GM12878 (cell line): ENCODE data around the gene SPATA16. TPM values are rescaled to one million over a fixed set of nuclear protein-coding genes. Genes with fewer than 3 reads are reported as not detected.

ENCODE experiments used
- ATAC-seq: fragments of 200-7000 bp; cut with Tn5 transposase; 3 replicates; pipeline ENCODE4 v1.9.1; 2020; ENCODE audit warnings: mild to moderate bottlenecking, moderate library complexity
- BruUV-seq: library from RNA; stranded (reverse); fragments of 400-500 nt; replicated peaks from 2 replicates; lab custom pipeline; 2021; lab: Mats Ljungman, UMichigan
- CTCF ChIA-PET: fragments of 300-600 bp; sonication (Branson Sonifier 250); formaldehyde crosslinking; extraction: SDS; loops from one replicate; lab custom pipeline; 2021; ENCODE audit warnings: inconsistent platforms; lab: Yijun Ruan, JAX
- POLR2A ChIA-PET: fragments of 350-600 bp; formaldehyde crosslinking; extraction: SDS; loops from one replicate; lab custom pipeline; 2021; ENCODE audit warnings: inconsistent platforms; lab: Charles Lee
- RAD21 ChIA-PET: fragments of 300-600 bp; sonication (Branson Sonifier 250); formaldehyde crosslinking; loops from one replicate; lab custom pipeline; 2023; ENCODE audit warnings: antibody characterized with exemption; ENCODE audit not compliant: unreplicated experiment; lab: Charles Lee
- SMC1A ChIA-PET: fragments of 300-600 bp; sonication (Branson Sonifier 250); formaldehyde crosslinking; loops from one replicate; lab custom pipeline; 2023; ENCODE audit not compliant: unreplicated experiment, uncharacterized antibody; lab: Charles Lee
- DNase-seq: peaks from one replicate; pipeline ENCODE4 v3.0.0-alpha.2; 2011; ENCODE audit warnings: low read depth, low spot score
- FAIRE-seq: peaks from 3 replicates; lab custom pipeline; 2011; peaks lifted over from hg19 to GRCh38; lab: Jason Lieb, UNC
- H2AFZ ChIP-seq: 2 replicates; pipeline ENCODE4 v1.6.0; 2011; ENCODE audit warnings: low read depth, low read length, control low read depth; ENCODE audit not compliant: control insufficient read depth
- H3K27ac ChIP-seq: 2 replicates; pipeline ENCODE4 v1.5.1; 2011; ENCODE audit warnings: control low read depth; ENCODE audit not compliant: control insufficient read depth, insufficient read depth
- H3K27me3 ChIP-seq, 2 experiments: replicated peaks in 1 of 2; 2 replicates each; pipeline versions ENCODE4 v1.6.0 to v1.6.1; 2011; ENCODE audit warnings: low read length in 1 of 2; ENCODE audit not compliant: control insufficient read depth in 2 of 2, insufficient read depth in 2 of 2
- H3K36me3 ChIP-seq, 2 experiments: 2 replicates each; pipeline ENCODE4 v1.5.1; 2011; ENCODE audit warnings: low read length in 1 of 2; ENCODE audit not compliant: control insufficient read depth in 2 of 2, insufficient read depth in 2 of 2
- H3K4me1 ChIP-seq: 2 replicates; pipeline ENCODE4 v1.6.1; 2011; ENCODE audit warnings: mild to moderate bottlenecking, low read length, moderate library complexity, mixed read lengths; ENCODE audit not compliant: control insufficient read depth, insufficient read depth
- H3K4me2 ChIP-seq: 2 replicates; pipeline ENCODE4 v1.6.0; 2011; ENCODE audit warnings: control low read depth; ENCODE audit not compliant: control insufficient read depth, insufficient read depth
- H3K4me3 ChIP-seq: fragments of 200-600 bp; sonication (generic); 2 replicates; pipeline ENCODE4 v1.5.1; 2016
- H3K79me2 ChIP-seq: 2 replicates; pipeline ENCODE4 v1.6.0; 2011; ENCODE audit warnings: low read length; ENCODE audit not compliant: control insufficient read depth, insufficient read depth
- H3K9ac ChIP-seq: 2 replicates; pipeline ENCODE4 v1.8.0; 2011; ENCODE audit warnings: low read length, control low read depth, mixed read lengths; ENCODE audit not compliant: control insufficient read depth, insufficient read depth
- H3K9me3 ChIP-seq: replicated peaks from 3 replicates; pipeline ENCODE4 v1.5.1; 2011; ENCODE audit warnings: mild to moderate bottlenecking, low read length; ENCODE audit not compliant: control insufficient read depth, insufficient read depth
- H4K20me1 ChIP-seq: 2 replicates; pipeline ENCODE4 v1.6.0; 2011; ENCODE audit not compliant: control insufficient read depth, insufficient read depth
- NFYB ChIP-seq: IDR thresholded peaks from 2 replicates; pipeline ENCODE4 v1.6.1; 2011; ENCODE audit warnings: low read depth, mild to moderate bottlenecking, low read length, improper control_type of control experiment, moderate library complexity; ENCODE audit not compliant: insufficient read depth
- RFX5 ChIP-seq: IDR thresholded peaks from 2 replicates; pipeline ENCODE4 v1.6.1; 2011; ENCODE audit warnings: low read depth, low read length, improper control_type of control experiment
- SIX5 ChIP-seq: IDR thresholded peaks from 2 replicates; pipeline ENCODE4 v1.6.1; 2011; ENCODE audit warnings: mild to moderate bottlenecking, low read depth, low read length, moderate library complexity; ENCODE audit not compliant: severe bottlenecking
- WRNIP1 ChIP-seq: IDR thresholded peaks from 2 replicates; pipeline ENCODE4 v1.6.1; 2011; ENCODE audit warnings: low read depth, low read length, improper control_type of control experiment, borderline replicate concordance
- ZNF217 ChIP-seq: fragments of 450-650 bp; IDR thresholded peaks from 2 replicates; pipeline ENCODE4 v1.6.1; 2017; ENCODE audit warnings: antibody characterized with exemption, mild to moderate bottlenecking
- WGBS: methylation state at CpG from one replicate; pipeline ENCODE4 v1.1.6; 2016; ENCODE audit warnings: low lambda C conversion rate; ENCODE audit not compliant: insufficient replicate concordance, insufficient coverage; ENCODE audit errors: missing lambda C conversion rate; 5-methylcytosine and 5-hydroxymethylcytosine counted together
- in situ Hi-C: fragments of 300-500 bp; cut with MboI; formaldehyde crosslinking; loops from 9 replicates; pipeline ENCODE4 v1.14.3; 2018; ENCODE audit warnings: mixed read lengths
- intact Hi-C: fragments of 100-400 bp; cut with micrococcal nuclease; formaldehyde crosslinking; loops from one replicate; pipeline ENCODE4 v1.14.2; 2022; ENCODE audit not compliant: unreplicated experiment
- polyA plus RNA-seq, 11 experiments: library from polyadenylated mRNA; depleted of rRNA in 4 of 11; unstranded in 6 of 11; stranded (reverse) in 5 of 11; fragments of >200 nt; fragmentation: Nextera tagmentation in 4 of 11; fragmentation: Illumina TruSeq in 1 of 11; extraction: Ambion mirVana in 4 of 11; extraction: Trizol in 1 of 11; gene quantifications; 1 replicate in 1 of 11; 2 replicates in 10 of 11; pipeline versions ENCODE4 v1.2.1 to v1.2.3, GENCODE V29; 2011 to 2016; ENCODE audit warnings: inconsistent platforms in 2 of 11, missing spikeins in 2 of 11, low read depth in 1 of 11
- total RNA-seq, 4 experiments: library from RNA; depleted of rRNA in 3 of 4; stranded (reverse); fragments of >200 nt in 3 of 4; fragmentation: Illumina TruSeq in 1 of 4; extraction: Trizol in 1 of 4; gene quantifications; 2 replicates each; pipeline versions ENCODE4 v1.2.1 to v1.2.3, GENCODE V29; 2013 to 2021
- TF ChIP-seq, protein P1 (sequence below): fragments of 450-650 bp; IDR thresholded peaks from 2 replicates; pipeline ENCODE4 v1.6.1; 2016; ENCODE audit warnings: mild to moderate bottlenecking

SPATA16 gene
- total and polyA plus RNA-seq, 10 of the 15 experiments (the other 5 are each of a cell fraction or from before 2014, with no cell fraction given): 0.04 TPM; not detected in 9

DNA sequence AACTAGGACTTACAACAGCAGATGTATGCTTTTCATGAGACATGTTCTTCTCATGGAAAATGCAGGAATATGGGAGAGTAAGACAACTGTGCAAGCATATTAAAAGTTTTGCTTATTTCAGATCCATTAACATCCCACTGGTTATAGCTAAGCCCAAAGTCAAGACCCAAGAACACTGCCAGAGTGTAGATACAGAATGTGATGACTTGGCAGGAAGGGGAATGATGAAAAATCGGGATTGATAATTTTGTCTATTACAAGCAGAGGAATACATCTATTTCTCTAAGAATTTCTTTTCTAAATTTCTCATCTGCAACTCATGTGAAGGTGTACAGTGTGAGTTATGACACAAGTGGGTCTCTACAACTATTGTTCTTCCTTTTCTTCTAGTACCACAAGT, 76.4 kb downstream of the SPATA16 start (continued):
- TF ChIP-seq, protein P1, sequence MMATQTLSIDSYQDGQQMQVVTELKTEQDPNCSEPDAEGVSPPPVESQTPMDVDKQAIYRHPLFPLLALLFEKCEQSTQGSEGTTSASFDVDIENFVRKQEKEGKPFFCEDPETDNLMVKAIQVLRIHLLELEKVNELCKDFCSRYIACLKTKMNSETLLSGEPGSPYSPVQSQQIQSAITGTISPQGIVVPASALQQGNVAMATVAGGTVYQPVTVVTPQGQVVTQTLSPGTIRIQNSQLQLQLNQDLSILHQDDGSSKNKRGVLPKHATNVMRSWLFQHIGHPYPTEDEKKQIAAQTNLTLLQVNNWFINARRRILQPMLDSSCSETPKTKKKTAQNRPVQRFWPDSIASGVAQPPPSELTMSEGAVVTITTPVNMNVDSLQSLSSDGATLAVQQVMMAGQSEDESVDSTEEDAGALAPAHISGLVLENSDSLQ: no peak
- no peak for TF ChIP-seq WRNIP1
- TF ChIP-seq SIX5: no peak
- no peak for TF ChIP-seq ZNF217
- no peak for TF ChIP-seq RFX5

DNA sequence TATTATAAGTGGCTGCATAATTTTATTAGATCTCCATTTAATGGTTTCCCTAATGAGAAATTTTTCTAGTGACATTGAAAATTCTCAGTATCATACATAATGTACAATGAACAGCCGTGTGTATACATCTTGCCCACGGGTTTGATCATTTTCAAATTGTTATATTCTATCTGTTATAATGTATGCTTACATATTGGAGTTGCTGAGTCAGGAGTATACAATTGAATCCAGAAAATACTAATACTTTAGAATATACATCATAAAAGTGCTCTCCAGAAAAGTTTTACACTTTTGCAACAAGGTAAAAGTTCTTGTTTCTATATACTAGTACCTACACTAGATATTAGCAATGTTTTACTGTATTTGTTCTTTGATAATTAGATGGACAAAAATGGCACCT, 82.8 kb downstream of the SPATA16 start:
- H3K4me3 ChIP-seq: no peak overlapping the region
- no peak for ATAC-seq
- H4K20me1 ChIP-seq: no peaks in the 10 kb centered on the region
- 14% methylated on average over 2 of the region's 2 CpGs for WGBS
- H3K27me3 ChIP-seq: no peaks in the 10 kb centered on the region
- no peak overlapping the region for H3K9ac ChIP-seq
- H3K4me1 ChIP-seq: no peaks in the 10 kb centered on the region
- H3K9me3 ChIP-seq: no peaks in the 10 kb centered on the region
- CTCF ChIA-PET: interaction anchor here (0.7 kb wide), 1 partner anchor 9 kb away, joined by 3 read pairs; no protein-coding TSS in a partner anchor
- H3K79me2 ChIP-seq: no peaks in the 10 kb centered on the region
- no peak for FAIRE-seq
- in situ Hi-C loops (no loop called here), intact Hi-C loops (no loop called here)
- no peak for TF ChIP-seq NFYB
- H3K36me3 ChIP-seq: no peaks in the 10 kb centered on the region
- POLR2A ChIA-PET: no interaction called here
- SMC1A ChIA-PET: interaction anchor here (0.7 kb wide), 1 partner anchor 67 kb away, joined by 3 read pairs; no protein-coding TSS in a partner anchor
- RAD21 ChIA-PET: no interaction called here
- no peak for DNase-seq
- no TSS peak for BruUV-seq
- no peak overlapping the region for H3K4me2 ChIP-seq
- no peak overlapping the region for H2AFZ ChIP-seq
- H3K27ac ChIP-seq: no peak overlapping the region
